ENCODE measurements around the gene RRM1. TPM values are rescaled to one million over a fixed set of nuclear protein-coding genes. Genes with fewer than 3 reads are reported as not detected.

The RRM1 gene
- total RNA-seq, 1 experiment from 2014 or later = 138 TPM

DNA sequence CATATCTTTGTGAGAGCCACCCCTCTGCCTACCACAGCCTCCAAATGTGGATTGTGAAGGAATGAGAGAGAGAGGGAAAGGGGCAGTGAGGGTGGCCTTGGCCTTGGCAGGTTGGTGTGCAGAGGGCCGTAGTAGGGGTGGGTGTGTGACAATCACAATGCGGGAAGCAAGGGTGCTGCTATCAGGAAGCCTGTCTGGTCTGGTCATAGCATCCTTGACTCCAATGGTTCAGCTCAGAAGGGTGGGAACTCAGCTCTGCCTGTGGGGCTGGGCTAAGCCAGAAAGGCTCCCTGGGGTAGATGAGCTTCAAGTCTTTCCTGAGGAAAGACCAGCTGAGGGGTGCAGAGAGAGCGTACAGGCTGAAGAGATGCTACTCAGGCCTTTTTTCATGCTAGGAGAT is 72.7 kb downstream of the RRM1 start:
- H3K27me3 Mint-ChIP-seq (ENCODE audit: low read depth) = peaks cover 71% of the 10 kb centered on the region
- H2AK5ac ChIP-seq (ENCODE audit: insufficient read length, low read length) = no peak overlapping the region

More for the DNA sequence above, 72.7 kb downstream of the RRM1 start:
- DNase-seq = no peak
- Histone ChIP-seq H2BK20ac (ENCODE audit: low read depth, low read length, poor library complexity, severe bottlenecking) (no peak overlapping the region), H4K91ac (ENCODE audit: insufficient read length, low read depth, low read length) (no peak overlapping the region), H3K56ac (ENCODE audit: insufficient read length, low read depth, low read length) (no peak overlapping the region), H3K27me3 (ENCODE audit: insufficient read depth, low read length) (no peaks in the 10 kb centered on the region), H2BK15ac (ENCODE audit: low read depth, low read length) (no peak overlapping the region), H4K8ac (replicated peaks; ENCODE audit: insufficient read length, low read depth, low read length) (no peak overlapping the region), H3K23me2 (ENCODE audit: insufficient read length, low read depth, low read length, poor library complexity, severe bottlenecking) (no peaks in the 10 kb centered on the region), H3K9me3 (ENCODE audit: control insufficient read depth, low read depth, low read length) (no peaks in the 10 kb centered on the region), H3K27ac (ENCODE audit: insufficient read length, low read depth, low read length) (no peak overlapping the region), H3K4me2 (ENCODE audit: insufficient read depth, insufficient read length, low read length) (no peak overlapping the region), H2AFZ (ENCODE audit: low read length) (no peak overlapping the region), H3K4me1 (ENCODE audit: insufficient read depth, low read length) (no peaks in the 10 kb centered on the region), H3K14ac (ENCODE audit: insufficient read depth, low read length) (no peak overlapping the region), H3K79me1 (ENCODE audit: insufficient read depth, low read depth, low read length, poor library complexity, severe bottlenecking) (no peaks in the 10 kb centered on the region), H2BK5ac (ENCODE audit: insufficient read length, low read length) (no peak overlapping the region), H4K20me1 (ENCODE audit: control insufficient read depth, insufficient read depth, insufficient read length) (no peaks in the 10 kb centered on the region), H3K4ac (ENCODE audit: low read depth, low read length) (no peak overlapping the region), H3T11ph (ENCODE audit: low read length) (no peak overlapping the region), H4K5ac (ENCODE audit: insufficient read length, low read depth, low read length) (no peak overlapping the region), H3K79me2 (ENCODE audit: insufficient read depth, low read length) (no peaks in the 10 kb centered on the region), H2BK120ac (ENCODE audit: low read depth, low read length, poor library complexity, severe bottlenecking) (no peak overlapping the region), H2BK12ac (ENCODE audit: insufficient read length, low read depth, low read length) (no peak overlapping the region), H3K18ac (ENCODE audit: insufficient read length, low read depth, low read length) (no peak overlapping the region), H3K23ac (ENCODE audit: insufficient read length, low read depth, low read length) (no peak overlapping the region), H3K9ac (ENCODE audit: extremely low read depth, insufficient read length, low read length) (no peak overlapping the region)
- H3K4me1 Mint-ChIP-seq = no peaks in the 10 kb centered on the region
- no CpG with 5 or more reads among the region's 3 CpGs for WGBS (ENCODE audit: extremely low coverage, insufficient read length, low lambda C conversion rate)
- H3K4me3 Mint-ChIP-seq = no peak overlapping the region
- H3K27ac Mint-ChIP-seq = no peak overlapping the region
- no peaks in the 10 kb centered on the region; a peak in 3 of 7 replicates for H3K36me3 Mint-ChIP-seq (ENCODE audit: insufficient read depth in 1 of 3, low read depth in 3 of 3)
- peaks cover 9 to 28% of the 10 kb centered on the region in 2 experiments for H3K9me3 Mint-ChIP-seq
- TF ChIP-seq, protein P1, sequence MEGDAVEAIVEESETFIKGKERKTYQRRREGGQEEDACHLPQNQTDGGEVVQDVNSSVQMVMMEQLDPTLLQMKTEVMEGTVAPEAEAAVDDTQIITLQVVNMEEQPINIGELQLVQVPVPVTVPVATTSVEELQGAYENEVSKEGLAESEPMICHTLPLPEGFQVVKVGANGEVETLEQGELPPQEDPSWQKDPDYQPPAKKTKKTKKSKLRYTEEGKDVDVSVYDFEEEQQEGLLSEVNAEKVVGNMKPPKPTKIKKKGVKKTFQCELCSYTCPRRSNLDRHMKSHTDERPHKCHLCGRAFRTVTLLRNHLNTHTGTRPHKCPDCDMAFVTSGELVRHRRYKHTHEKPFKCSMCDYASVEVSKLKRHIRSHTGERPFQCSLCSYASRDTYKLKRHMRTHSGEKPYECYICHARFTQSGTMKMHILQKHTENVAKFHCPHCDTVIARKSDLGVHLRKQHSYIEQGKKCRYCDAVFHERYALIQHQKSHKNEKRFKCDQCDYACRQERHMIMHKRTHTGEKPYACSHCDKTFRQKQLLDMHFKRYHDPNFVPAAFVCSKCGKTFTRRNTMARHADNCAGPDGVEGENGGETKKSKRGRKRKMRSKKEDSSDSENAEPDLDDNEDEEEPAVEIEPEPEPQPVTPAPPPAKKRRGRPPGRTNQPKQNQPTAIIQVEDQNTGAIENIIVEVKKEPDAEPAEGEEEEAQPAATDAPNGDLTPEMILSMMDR (conservative IDR thresholded peaks at IDR 0.05) = no peak
